Prostate gland (tissue), 2 donors: ENCODE measurements around the gene FAM234A. TPM values are rescaled to one million over a fixed set of nuclear protein-coding genes. Genes with fewer than 3 reads are reported as not detected.

Experiments
- DNase-seq: peaks from one replicate; pipeline ENCODE4 v3.0.0-alpha.2; 2019; ENCODE audit warnings: low spot score
- H3K27ac ChIP-seq, 2 donors: fragments of 200-600 bp; sonication (generic); 2 replicates each; pipeline ENCODE4 v1.5.1; 2017 to 2019
- H3K27me3 ChIP-seq: fragments of 200-600 bp; sonication (generic); replicated peaks from 2 replicates; pipeline ENCODE4 v1.5.1; 2019; ENCODE audit not compliant: insufficient read depth
- H3K36me3 ChIP-seq, 2 donors: fragments of 200-600 bp; sonication (generic); 1 replicate in 1 of 2; 2 replicates in 1 of 2; pipeline versions ENCODE4 v1.5.1 to v1.8.1; 2017 to 2019
- H3K4me1 ChIP-seq: fragments of 200-600 bp; sonication (generic); replicated peaks from 2 replicates; pipeline ENCODE4 v1.5.1; 2019
- H3K4me3 ChIP-seq, 2 donors: fragments of 200-600 bp; sonication (generic); 2 replicates each; pipeline ENCODE4 v1.5.1; 2017 to 2019
- H3K9me3 ChIP-seq: fragments of 200-600 bp; sonication (generic); 2 replicates; pipeline ENCODE4 v1.5.1; 2017
- POLR2A ChIP-seq: fragments of 450-650 bp; IDR thresholded peaks from one replicate; pipeline ENCODE4 v1.6.1; 2016; ENCODE audit warnings: antibody characterized with exemption, mild to moderate bottlenecking
- POLR2AphosphoS5 ChIP-seq: sonication (generic); formaldehyde crosslinking; IDR thresholded peaks from one replicate; pipeline ENCODE4 v1.6.1; 2017; ENCODE audit warnings: antibody characterized with exemption
- WGBS: methylation state at CpG from one replicate; pipeline ENCODE4 v1.1.5; 2018; 5-methylcytosine and 5-hydroxymethylcytosine counted together
- intact Hi-C: fragments of 100-400 bp; cut with DNase I; formaldehyde crosslinking; loops from one replicate; pipeline ENCODE4 v1.14.2; 2022
- total RNA-seq, 2 donors: library from RNA; depleted of rRNA; stranded (reverse); fragments of >200 nt; gene quantifications; one replicate each; pipeline ENCODE4 v1.1.0, GENCODE V29; 2016
- TF ChIP-seq, protein P1 (sequence below), 4 experiments: fragments of 200-600 bp in 2 of 4; fragments of 450-650 bp in 2 of 4; sonication (generic) in 2 of 4; IDR thresholded peaks; 1 replicate in 3 of 4; 2 replicates in 1 of 4; pipeline ENCODE4 v1.5.1; 2016 to 2019; ENCODE audit warnings: antibody characterized with exemption in 4 of 4, mild to moderate bottlenecking in 2 of 4, moderate library complexity in 2 of 4

Gene FAM234A
- total RNA-seq, 2 donors from 2014 or later: 83.8 to 114 TPM

DNA sequence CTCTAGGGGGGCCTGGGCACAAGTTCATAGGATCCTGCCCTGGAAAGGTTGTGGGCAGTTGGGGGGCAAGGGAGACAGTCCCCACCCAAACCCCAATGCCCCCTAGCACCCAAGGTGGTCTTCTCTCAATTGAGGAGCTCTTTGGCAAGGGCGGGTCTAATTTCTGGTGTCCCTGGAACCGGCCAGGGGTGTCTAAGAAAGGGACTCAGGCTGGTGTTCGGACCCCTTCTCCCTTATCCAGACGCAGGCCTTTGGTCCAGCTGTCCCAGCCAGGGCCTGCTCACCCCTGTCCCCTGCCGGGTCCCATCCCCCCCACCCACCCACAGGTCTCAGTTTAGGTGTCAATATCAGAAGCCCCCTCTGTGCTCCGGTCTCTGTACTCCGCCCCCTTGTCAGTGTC is 44.9 kb downstream of the FAM234A start:
- Histone ChIP-seq H3K27ac (no peak overlapping the region), H3K4me1 (peaks cover 9% of the 10 kb centered on the region), H3K27me3 (peaks cover 6% of the 10 kb centered on the region), H3K36me3 (no peaks in the 10 kb centered on the region), H3K9me3 (no peaks in the 10 kb centered on the region), H3K4me3 (no peak overlapping the region)
- DNase-seq: no peak
- no peak for TF ChIP-seq POLR2A
- TF ChIP-seq, protein P1, sequence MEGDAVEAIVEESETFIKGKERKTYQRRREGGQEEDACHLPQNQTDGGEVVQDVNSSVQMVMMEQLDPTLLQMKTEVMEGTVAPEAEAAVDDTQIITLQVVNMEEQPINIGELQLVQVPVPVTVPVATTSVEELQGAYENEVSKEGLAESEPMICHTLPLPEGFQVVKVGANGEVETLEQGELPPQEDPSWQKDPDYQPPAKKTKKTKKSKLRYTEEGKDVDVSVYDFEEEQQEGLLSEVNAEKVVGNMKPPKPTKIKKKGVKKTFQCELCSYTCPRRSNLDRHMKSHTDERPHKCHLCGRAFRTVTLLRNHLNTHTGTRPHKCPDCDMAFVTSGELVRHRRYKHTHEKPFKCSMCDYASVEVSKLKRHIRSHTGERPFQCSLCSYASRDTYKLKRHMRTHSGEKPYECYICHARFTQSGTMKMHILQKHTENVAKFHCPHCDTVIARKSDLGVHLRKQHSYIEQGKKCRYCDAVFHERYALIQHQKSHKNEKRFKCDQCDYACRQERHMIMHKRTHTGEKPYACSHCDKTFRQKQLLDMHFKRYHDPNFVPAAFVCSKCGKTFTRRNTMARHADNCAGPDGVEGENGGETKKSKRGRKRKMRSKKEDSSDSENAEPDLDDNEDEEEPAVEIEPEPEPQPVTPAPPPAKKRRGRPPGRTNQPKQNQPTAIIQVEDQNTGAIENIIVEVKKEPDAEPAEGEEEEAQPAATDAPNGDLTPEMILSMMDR (IDR thresholded peaks at IDR 0.05): no peak
- no peak for TF ChIP-seq POLR2AphosphoS5
- intact Hi-C loops: no loop called here
- WGBS: 64% methylated on average over 7 of the region's 7 CpGs

DNA sequence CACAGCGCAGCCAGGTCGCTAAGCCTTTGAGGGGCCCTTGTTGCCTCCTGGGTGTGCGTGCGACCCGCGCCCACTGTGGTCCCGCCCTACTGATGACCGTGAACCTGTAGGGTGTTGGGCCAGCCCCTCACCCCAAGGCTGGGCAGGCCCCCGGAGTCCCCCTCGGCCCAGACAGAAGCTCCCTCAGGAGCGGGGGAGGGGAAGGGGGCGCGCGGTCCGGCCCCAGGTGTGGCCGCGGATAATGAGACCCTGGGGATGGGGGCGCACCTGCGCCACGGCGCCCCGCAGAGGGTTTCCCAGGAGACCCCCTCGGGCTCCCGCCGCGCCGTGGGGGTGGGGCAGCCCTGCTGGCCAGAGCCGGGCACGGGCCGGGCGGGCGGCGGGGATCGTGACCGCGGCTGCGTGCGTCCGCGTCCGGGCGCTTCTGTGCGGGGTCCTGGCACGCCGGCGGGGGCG is 45.4 kb downstream of the FAM234A start:
- Histone ChIP-seq H3K36me3 (no peaks in the 10 kb centered on the region), H3K27ac (no peak overlapping the region), H3K27me3 (peaks cover 6% of the 10 kb centered on the region), H3K9me3 (no peaks in the 10 kb centered on the region), H3K4me1 (peaks cover 5% of the 10 kb centered on the region), H3K4me3 (peak overlapping the region in 1 of 2 donors; percentile 18)
- DNase-seq: no peak
- intact Hi-C loops: no loop called here
- TF ChIP-seq POLR2AphosphoS5 (no peak), POLR2A (no peak)
- TF ChIP-seq, protein P1 (IDR thresholded peaks at IDR 0.05): no peak
- WGBS: 3% methylated on average over 30 of the region's 47 CpGs

DNA sequence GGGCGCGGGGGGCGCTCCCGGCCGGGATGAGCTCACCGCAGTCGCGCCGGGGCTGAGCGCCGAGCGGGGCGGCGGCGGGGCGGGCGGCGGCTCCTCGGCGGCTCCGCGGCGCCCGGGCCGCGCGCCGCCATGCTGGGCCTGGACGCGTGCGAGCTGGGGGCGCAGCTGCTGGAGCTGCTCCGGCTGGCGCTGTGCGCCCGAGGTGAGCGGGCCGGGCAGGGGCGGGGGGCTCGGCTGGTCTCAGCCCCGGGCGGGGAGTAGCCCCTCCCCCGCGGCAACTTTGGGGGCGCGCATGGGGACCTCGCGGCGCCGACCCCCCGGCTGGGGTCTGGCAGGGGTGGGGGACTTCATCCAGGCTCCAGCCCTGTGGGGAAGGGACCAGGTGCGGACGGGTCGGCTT is 45.9 kb downstream of the FAM234A start, which contains the start of gene ARHGDIG:
TSS of gene ARHGDIG (plus strand) at position 40 of the 400 bp plus-strand sequence. CDS start at position 130, 90 bp downstream.
- no peak for DNase-seq
- 2% methylated on average over 9 of the region's 54 CpGs for WGBS
- H3K27ac ChIP-seq: no peak within 1 kb of the TSS
- H3K9me3 ChIP-seq: no peaks in the 10 kb centered on the region
- no peaks in the 10 kb centered on the region for H3K36me3 ChIP-seq
- intact Hi-C loops: no loop called here
- H3K4me3 ChIP-seq: peak within 1 kb of the TSS in 1 of 2 donors; percentile 26
- peaks cover 6% of the 10 kb centered on the region for H3K27me3 ChIP-seq
- H3K4me1 ChIP-seq: peaks cover 5% of the 10 kb centered on the region
- TF ChIP-seq, protein P1 (IDR thresholded peaks at IDR 0.05): no peak
- TF ChIP-seq POLR2A (no peak), POLR2AphosphoS5 (no peak)

DNA sequence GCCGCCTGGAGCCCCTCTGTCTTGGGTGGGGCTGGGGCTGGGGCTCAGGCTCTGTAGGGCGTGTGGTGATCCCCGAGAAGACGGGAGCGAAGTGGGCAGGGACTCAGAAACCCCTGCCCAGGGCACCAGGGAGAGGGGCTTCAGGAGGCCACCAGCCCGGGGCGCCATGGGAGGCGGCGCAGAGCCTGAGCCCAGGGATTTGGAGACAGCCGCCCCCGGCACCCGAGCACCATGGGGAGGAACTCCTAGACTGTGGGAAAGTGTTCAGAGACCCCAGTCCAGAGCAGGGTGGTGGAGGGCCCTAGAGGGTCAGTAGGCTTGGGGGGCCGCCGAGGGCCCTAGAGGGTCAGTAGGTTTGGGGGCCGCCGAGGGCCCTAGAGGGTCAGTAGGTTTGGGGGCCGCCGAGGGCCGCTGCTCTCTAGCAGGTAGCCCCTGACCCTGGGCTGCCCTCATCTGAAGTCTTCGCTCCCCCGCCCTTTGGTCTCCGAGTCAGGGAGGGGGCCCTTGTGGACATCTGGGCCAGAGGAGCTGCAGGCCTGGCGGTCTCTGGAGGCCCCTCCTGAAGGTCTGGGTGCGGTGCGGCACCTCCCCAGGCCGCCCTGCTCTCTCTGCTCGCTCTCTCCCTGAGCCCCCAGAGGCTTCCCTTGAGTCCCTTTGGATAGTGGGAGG is 46.5 kb downstream of the FAM234A start:
- DNase-seq: no peak
- Histone ChIP-seq H3K4me3 (peak overlapping the region in 1 of 2 donors; percentile 26), H3K27me3 (peaks cover 6% of the 10 kb centered on the region), H3K27ac (no peak overlapping the region), H3K9me3 (no peaks in the 10 kb centered on the region), H3K36me3 (no peaks in the 10 kb centered on the region), H3K4me1 (peaks cover 5% of the 10 kb centered on the region)
- intact Hi-C loops: no loop called here
- TF ChIP-seq POLR2A: no peak
- TF ChIP-seq, protein P1 (IDR thresholded peaks at IDR 0.05): no peak
- no peak for TF ChIP-seq POLR2AphosphoS5
- 49% methylated on average over 26 of the region's 27 CpGs for WGBS
